Suprapubic skin (tissue), 4 donors: ENCODE results near the gene RARB. TPM values are rescaled to one million over a fixed set of nuclear protein-coding genes. Genes with fewer than 3 reads are reported as not detected.

Experiments used
- DNase-seq, 2 donors: peaks; one replicate each; pipeline ENCODE4 v3.0.0-alpha.2; 2019; ENCODE audit warnings: low spot score in 2 of 2
- H3K27ac ChIP-seq: fragments of 200-600 bp; sonication (generic); one replicate; pipeline ENCODE4 v1.5.1; 2019
- H3K27me3 ChIP-seq: fragments of 200-600 bp; sonication (generic); one replicate; pipeline ENCODE4 v1.5.1; 2019
- H3K36me3 ChIP-seq: fragments of 200-600 bp; sonication (generic); one replicate; pipeline ENCODE4 v1.5.1; 2019
- H3K4me1 ChIP-seq: fragments of 200-600 bp; sonication (generic); one replicate; pipeline ENCODE4 v1.5.1; 2019
- H3K4me3 ChIP-seq: fragments of 200-600 bp; sonication (generic); one replicate; pipeline ENCODE4 v1.5.1; 2019; ENCODE audit warnings: mild to moderate bottlenecking
- H3K9me3 ChIP-seq: fragments of 200-600 bp; sonication (generic); one replicate; pipeline ENCODE4 v1.5.1; 2019
- CTCF ChIP-seq, 2 donors: fragments of 200-600 bp in 1 of 2; fragments of 450-650 bp in 1 of 2; sonication (generic) in 1 of 2; IDR thresholded peaks; one replicate each; pipeline ENCODE4 v1.5.1; 2016 to 2019; ENCODE audit warnings: antibody characterized with exemption in 2 of 2, mild to moderate bottlenecking in 1 of 2, moderate library complexity in 1 of 2
- EP300 ChIP-seq: sonication (generic); formaldehyde crosslinking; IDR thresholded peaks from one replicate; pipeline ENCODE4 v1.6.1; 2017; ENCODE audit warnings: antibody characterized with exemption
- POLR2A ChIP-seq, 2 donors: fragments of 450-650 bp; IDR thresholded peaks; one replicate each; pipeline ENCODE4 v1.6.1; 2017; ENCODE audit warnings: antibody characterized with exemption in 2 of 2, mild to moderate bottlenecking in 2 of 2, moderate library complexity in 2 of 2
- POLR2AphosphoS5 ChIP-seq, 3 donors: sonication (generic); formaldehyde crosslinking; IDR thresholded peaks; one replicate each; pipeline ENCODE4 v1.6.1; 2017; ENCODE audit warnings: antibody characterized with exemption in 3 of 3
- WGBS: methylation state at CpG from one replicate; pipeline ENCODE4 v1.1.5; 2018; 5-methylcytosine and 5-hydroxymethylcytosine counted together
- total RNA-seq, 4 donors: library from RNA; depleted of rRNA; stranded (reverse); fragments of >200 nt; gene quantifications; one replicate each; pipeline ENCODE4 v1.1.0, GENCODE V29; 2016

RARB gene
- total RNA-seq, 4 donors from 2014 or later = 1.3 to 3.9 (median 1.5) TPM

DNA sequence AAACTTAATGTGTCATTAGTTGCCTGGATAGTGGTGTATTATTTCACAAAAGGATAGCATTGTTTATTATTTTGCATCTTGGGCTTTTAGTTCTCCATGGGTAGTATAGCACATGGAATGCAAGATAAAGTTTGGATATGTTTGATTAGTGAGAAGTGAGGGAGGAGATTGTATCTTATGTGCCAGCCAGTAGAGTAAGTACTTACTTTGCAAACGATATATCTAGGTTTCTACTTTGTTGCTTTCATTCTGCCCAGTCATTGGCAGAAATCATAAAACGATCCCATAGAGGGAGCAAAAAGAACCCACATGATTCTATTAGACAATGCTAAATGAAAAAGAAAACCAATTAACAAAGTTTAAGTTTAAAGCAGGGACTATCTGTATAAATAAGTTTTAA lies 105.3 kb downstream of the RARB start:
- Histone ChIP-seq H3K4me1 (peaks cover under 1% of the 10 kb centered on the region), H3K27ac (no peak overlapping the region), H3K4me3 (no peak overlapping the region), H3K27me3 (no peaks in the 10 kb centered on the region), H3K9me3 (peaks cover 8% of the 10 kb centered on the region), H3K36me3 (no peaks in the 10 kb centered on the region)
- TF ChIP-seq EP300 = no peak
- TF ChIP-seq POLR2A (IDR thresholded peaks at IDR 0.05) = no peak
- TF ChIP-seq POLR2AphosphoS5 (IDR thresholded peaks at IDR 0.05) = no peak
- TF ChIP-seq CTCF (IDR thresholded peaks at IDR 0.05) = no peak
- DNase-seq = no peak
- 50% methylated on average over 2 of the region's 2 CpGs for WGBS

DNA sequence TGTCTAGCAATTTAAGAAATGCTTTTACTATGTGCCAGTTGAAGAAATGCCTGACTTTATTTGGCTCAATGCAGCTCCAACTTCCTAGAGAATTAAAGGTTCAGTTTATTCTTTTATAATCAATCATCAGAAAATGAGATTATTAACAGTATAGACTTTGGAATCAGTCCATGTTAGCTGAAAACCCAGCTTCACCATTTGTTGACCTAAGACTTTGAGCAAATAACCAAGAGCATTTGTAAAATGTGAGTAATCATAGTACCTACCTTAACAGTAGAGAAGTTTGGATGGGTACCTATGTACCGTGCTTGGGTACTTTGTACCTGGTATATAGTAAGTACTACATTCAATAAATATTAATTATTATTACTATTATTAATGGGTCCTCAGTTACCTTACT lies 105.9 kb downstream of the RARB start:
- no peak for TF ChIP-seq CTCF (IDR thresholded peaks at IDR 0.05)
- no peak for TF ChIP-seq EP300
- no peak for TF ChIP-seq POLR2AphosphoS5 (IDR thresholded peaks at IDR 0.05)
- TF ChIP-seq POLR2A (IDR thresholded peaks at IDR 0.05) = no peak
- 96% methylated on average over 1 of the region's 1 CpG for WGBS
- Histone ChIP-seq H3K4me1 (no peaks in the 10 kb centered on the region), H3K4me3 (no peak overlapping the region), H3K9me3 (peaks cover 8% of the 10 kb centered on the region), H3K27me3 (no peaks in the 10 kb centered on the region), H3K27ac (no peak overlapping the region), H3K36me3 (no peaks in the 10 kb centered on the region)
- DNase-seq = no peak

GRCh38 chr3:25536521-25537391 lies 108.7 kb downstream of the RARB start:
- no peak for TF ChIP-seq POLR2AphosphoS5 (IDR thresholded peaks at IDR 0.05)
- no peak for TF ChIP-seq POLR2A (IDR thresholded peaks at IDR 0.05)
- no peak for TF ChIP-seq EP300
- TF ChIP-seq CTCF (IDR thresholded peaks at IDR 0.05) = no peak
- Histone ChIP-seq H3K9me3 (peaks cover 8% of the 10 kb centered on the region), H3K27ac (no peak overlapping the region), H3K27me3 (no peaks in the 10 kb centered on the region), H3K36me3 (no peaks in the 10 kb centered on the region), H3K4me3 (no peak overlapping the region), H3K4me1 (no peaks in the 10 kb centered on the region)
- DNase-seq = no peak
- 71% methylated on average over 7 of the region's 7 CpGs for WGBS

GRCh38 chr3:25537516-25537915 lies 109.5 kb downstream of the RARB start:
- no peaks in the 10 kb centered on the region for H3K4me1 ChIP-seq
- peaks cover 4% of the 10 kb centered on the region for H3K9me3 ChIP-seq
- no peak for DNase-seq
- H3K27me3 ChIP-seq = no peaks in the 10 kb centered on the region
- 73% methylated on average over 3 of the region's 3 CpGs for WGBS
- H3K27ac ChIP-seq = no peak overlapping the region
- no peak overlapping the region for H3K4me3 ChIP-seq
- no peaks in the 10 kb centered on the region for H3K36me3 ChIP-seq
- no peak for TF ChIP-seq POLR2AphosphoS5 (IDR thresholded peaks at IDR 0.05)
- no peak for TF ChIP-seq EP300
- TF ChIP-seq POLR2A (IDR thresholded peaks at IDR 0.05) = no peak
- TF ChIP-seq CTCF (IDR thresholded peaks at IDR 0.05) = no peak

GRCh38 chr3:25540273-25540672 lies 112.2 kb downstream of the RARB start:
- no peak for DNase-seq
- no peaks in the 10 kb centered on the region for H3K27me3 ChIP-seq
- H3K9me3 ChIP-seq = no peaks in the 10 kb centered on the region
- no peak for TF ChIP-seq CTCF (IDR thresholded peaks at IDR 0.05)
- TF ChIP-seq POLR2A (IDR thresholded peaks at IDR 0.05) = no peak
- TF ChIP-seq EP300 = no peak
- no peak for TF ChIP-seq POLR2AphosphoS5 (IDR thresholded peaks at IDR 0.05)
- H3K27ac ChIP-seq = no peak overlapping the region
- no peaks in the 10 kb centered on the region for H3K36me3 ChIP-seq
- no peak overlapping the region for H3K4me3 ChIP-seq
- WGBS = 79% methylated on average over 5 of the region's 5 CpGs
- no peaks in the 10 kb centered on the region for H3K4me1 ChIP-seq
